Astrocyte (in vitro differentiated cells and primary cell): ENCODE data around the gene HMGB4.

Experiments used
- EZH2 ChIP-seq: IDR thresholded peaks from 2 replicates; pipeline ENCODE4 v1.6.1; 2012; ENCODE audit warnings: mild to moderate bottlenecking, low read length, inconsistent platforms; ENCODE audit not compliant: insufficient read depth
- TF ChIP-seq, protein P1 (sequence below): IDR thresholded peaks from 2 replicates; pipeline ENCODE4 v1.5.1; 2011; ENCODE audit warnings: low read depth, mild to moderate bottlenecking, inconsistent platforms, low read length, moderate library complexity; ENCODE audit not compliant: insufficient read depth

DNA sequence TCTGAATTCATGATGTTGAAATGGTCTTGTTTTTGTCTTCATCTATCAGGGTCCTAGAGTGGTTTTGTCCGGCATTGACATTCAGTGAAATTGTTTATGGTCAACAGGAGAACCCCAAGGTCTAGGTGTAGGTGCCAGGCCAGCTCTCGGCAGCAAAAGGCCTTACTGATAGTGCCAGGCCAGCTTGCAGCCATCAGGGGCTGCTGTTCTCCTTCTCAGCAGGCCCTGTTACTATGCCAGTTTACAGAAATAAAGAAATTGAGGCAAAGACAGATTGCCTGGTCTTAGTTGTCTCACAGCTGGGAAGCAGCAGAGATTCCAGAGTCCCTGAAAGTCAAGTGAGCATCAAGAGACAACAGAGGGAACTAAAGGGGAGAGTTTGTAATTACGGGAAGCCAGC lies 12.0 kb downstream of the HMGB4 start:
- TF ChIP-seq, protein P1, sequence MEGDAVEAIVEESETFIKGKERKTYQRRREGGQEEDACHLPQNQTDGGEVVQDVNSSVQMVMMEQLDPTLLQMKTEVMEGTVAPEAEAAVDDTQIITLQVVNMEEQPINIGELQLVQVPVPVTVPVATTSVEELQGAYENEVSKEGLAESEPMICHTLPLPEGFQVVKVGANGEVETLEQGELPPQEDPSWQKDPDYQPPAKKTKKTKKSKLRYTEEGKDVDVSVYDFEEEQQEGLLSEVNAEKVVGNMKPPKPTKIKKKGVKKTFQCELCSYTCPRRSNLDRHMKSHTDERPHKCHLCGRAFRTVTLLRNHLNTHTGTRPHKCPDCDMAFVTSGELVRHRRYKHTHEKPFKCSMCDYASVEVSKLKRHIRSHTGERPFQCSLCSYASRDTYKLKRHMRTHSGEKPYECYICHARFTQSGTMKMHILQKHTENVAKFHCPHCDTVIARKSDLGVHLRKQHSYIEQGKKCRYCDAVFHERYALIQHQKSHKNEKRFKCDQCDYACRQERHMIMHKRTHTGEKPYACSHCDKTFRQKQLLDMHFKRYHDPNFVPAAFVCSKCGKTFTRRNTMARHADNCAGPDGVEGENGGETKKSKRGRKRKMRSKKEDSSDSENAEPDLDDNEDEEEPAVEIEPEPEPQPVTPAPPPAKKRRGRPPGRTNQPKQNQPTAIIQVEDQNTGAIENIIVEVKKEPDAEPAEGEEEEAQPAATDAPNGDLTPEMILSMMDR = no peak
- no peak for TF ChIP-seq EZH2
